Mesendoderm (in vitro differentiated cells): ENCODE measurements around the gene CBX5.

ENCODE experiments used
- DNase-seq: peaks from one replicate; pipeline ENCODE4 v3.0.0; 2013
- H2AK5ac ChIP-seq: 2 replicates; pipeline ENCODE4 v1.6.1; 2013; ENCODE audit warnings: low read length, inconsistent platforms
- H2BK120ac ChIP-seq: 2 replicates; pipeline ENCODE4 v1.6.1; 2013; ENCODE audit warnings: low read depth, mild to moderate bottlenecking, low read length, moderate library complexity, mixed read lengths
- H2BK15ac ChIP-seq: replicated peaks from 2 replicates; pipeline ENCODE4 v1.6.1; 2013; ENCODE audit warnings: low read depth, mild to moderate bottlenecking, moderate library complexity
- H2BK5ac ChIP-seq: 2 replicates; pipeline ENCODE4 v1.6.1; 2013; ENCODE audit warnings: low read length, inconsistent platforms
- H3K18ac ChIP-seq: 2 replicates; pipeline ENCODE4 v1.6.1; 2013; ENCODE audit warnings: mild to moderate bottlenecking, low read length, mixed read lengths
- H3K23ac ChIP-seq: one replicate; pipeline ENCODE4 v1.6.1; 2013; ENCODE audit warnings: low read length
- H3K27ac ChIP-seq: 2 replicates; pipeline ENCODE4 v1.5.1; 2013; ENCODE audit warnings: low read depth, mild to moderate bottlenecking, inconsistent platforms, low read length, moderate library complexity
- H3K27me3 ChIP-seq: 2 replicates; pipeline ENCODE4 v1.6.1; 2013; ENCODE audit warnings: low read length, control low read depth, mild to moderate bottlenecking, inconsistent platforms; ENCODE audit not compliant: insufficient read depth, poor library complexity
- H3K36me3 ChIP-seq: 2 replicates; pipeline ENCODE4 v1.6.1; 2013; ENCODE audit warnings: low read length, inconsistent platforms; ENCODE audit not compliant: control insufficient read depth, insufficient read depth
- H3K4ac ChIP-seq: one replicate; pipeline ENCODE4 v1.6.1; 2013; ENCODE audit warnings: low read depth, mild to moderate bottlenecking, low read length, moderate library complexity
- H3K4me1 ChIP-seq: 2 replicates; pipeline ENCODE4 v1.6.1; 2013; ENCODE audit warnings: low read depth, low read length, inconsistent platforms; ENCODE audit not compliant: control insufficient read depth
- H3K4me2 ChIP-seq: 2 replicates; pipeline ENCODE4 v1.6.1; 2013; ENCODE audit warnings: low read length
- H3K4me3 ChIP-seq: 2 replicates; pipeline ENCODE4 v1.5.1; 2013; ENCODE audit warnings: mild to moderate bottlenecking, low read length
- H3K56ac ChIP-seq: one replicate; pipeline ENCODE4 v1.6.1; 2013; ENCODE audit warnings: low read length
- H3K79me1 ChIP-seq: 2 replicates; pipeline ENCODE4 v1.6.1; 2013; ENCODE audit warnings: low read length, inconsistent platforms
- H3K79me2 ChIP-seq: 2 replicates; pipeline ENCODE4 v1.6.1; 2013; ENCODE audit warnings: mild to moderate bottlenecking, low read length; ENCODE audit not compliant: control insufficient read depth, insufficient read depth
- H3K9ac ChIP-seq: 2 replicates; pipeline ENCODE4 v1.6.1; 2013; ENCODE audit warnings: low read length, inconsistent platforms
- H4K5ac ChIP-seq: one replicate; pipeline ENCODE4 v1.6.1; 2013; ENCODE audit warnings: low read length
- H4K8ac ChIP-seq: one replicate; pipeline ENCODE4 v1.6.1; 2013; ENCODE audit warnings: low read depth, mild to moderate bottlenecking, control low read depth, low read length, moderate library complexity
- WGBS: extraction: QIAGEN DNeasy Blood & Tissue Kit; methylation state at CpG from one replicate; pipeline ENCODE4 v1.1.7; 2013; ENCODE audit warnings: low lambda C conversion rate, missing lambda C conversion rate; ENCODE audit not compliant: insufficient coverage; ENCODE audit errors: extremely low coverage; 5-methylcytosine and 5-hydroxymethylcytosine counted together

CBX5 gene

DNA sequence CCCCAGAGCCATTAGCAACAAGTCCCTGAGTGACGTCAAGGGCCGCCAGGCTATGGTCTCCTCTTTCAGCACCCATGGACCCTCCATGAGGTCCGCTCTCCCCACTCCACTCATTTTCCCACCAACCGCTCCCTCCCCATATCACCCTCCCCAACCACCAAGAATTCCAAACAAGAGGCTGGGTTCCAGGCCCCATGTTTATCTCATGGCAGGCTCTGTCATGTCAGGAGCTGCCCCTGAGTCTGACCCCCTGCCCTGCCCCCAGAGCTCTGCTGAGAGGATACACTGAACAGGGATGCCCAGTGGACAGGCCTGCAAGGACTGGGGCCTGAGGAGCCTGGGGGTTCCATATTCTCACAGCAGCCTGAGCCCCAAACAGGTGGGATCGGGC is 69.5 kb downstream of the CBX5 start:
- H3K36me3 ChIP-seq = no peaks in the 10 kb centered on the region
- H3K79me2 ChIP-seq = no peaks in the 10 kb centered on the region
- no peak overlapping the region for H2BK120ac ChIP-seq
- H3K4me3 ChIP-seq = no peak overlapping the region
- H3K18ac ChIP-seq = no peak overlapping the region
- no peak overlapping the region for H3K56ac ChIP-seq
- H3K27me3 ChIP-seq = peaks cover 3% of the 10 kb centered on the region
- H4K5ac ChIP-seq = no peak overlapping the region
- H3K4me2 ChIP-seq = no peak overlapping the region
- WGBS = no CpG with 5 or more reads among the region's 5 CpGs
- H2BK15ac ChIP-seq = no peak overlapping the region
- no peaks in the 10 kb centered on the region for H3K4me1 ChIP-seq
- H2AK5ac ChIP-seq = no peak overlapping the region
- no peak overlapping the region for H2BK5ac ChIP-seq
- DNase-seq = no peak
- H3K4ac ChIP-seq = no peak overlapping the region
- H3K9ac ChIP-seq = no peak overlapping the region
- no peak overlapping the region for H4K8ac ChIP-seq
- H3K79me1 ChIP-seq = no peaks in the 10 kb centered on the region
- no peak overlapping the region for H3K23ac ChIP-seq
- no peak overlapping the region for H3K27ac ChIP-seq

DNA sequence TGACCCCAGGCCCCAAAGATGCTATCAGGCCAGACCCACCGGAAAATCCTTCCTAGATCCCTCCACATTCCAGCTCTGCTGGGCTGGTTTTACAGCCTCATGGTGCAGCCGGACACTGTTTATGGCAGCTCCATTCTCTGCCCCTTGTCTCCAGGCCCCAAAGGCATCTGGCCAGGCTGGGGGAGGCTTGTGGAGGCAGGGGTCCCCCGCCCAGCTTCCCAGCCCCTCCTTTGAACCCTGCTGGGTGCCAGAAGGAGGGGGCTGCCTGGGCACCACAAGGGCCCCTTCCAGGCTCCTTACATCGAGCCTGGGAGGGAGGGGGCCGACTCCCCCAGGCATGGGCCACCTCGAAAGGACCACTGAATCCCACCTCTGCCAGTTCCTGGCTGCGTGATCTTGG is 71.3 kb downstream of the CBX5 start:
- Histone ChIP-seq H2BK120ac (no peak overlapping the region), H3K79me1 (no peaks in the 10 kb centered on the region), H3K4ac (no peak overlapping the region), H3K56ac (no peak overlapping the region), H3K79me2 (no peaks in the 10 kb centered on the region), H3K27me3 (peaks cover 3% of the 10 kb centered on the region), H3K27ac (no peak overlapping the region), H2BK15ac (no peak overlapping the region), H2BK5ac (no peak overlapping the region), H3K9ac (no peak overlapping the region), H4K8ac (no peak overlapping the region), H4K5ac (no peak overlapping the region), H3K4me1 (no peaks in the 10 kb centered on the region), H3K4me3 (no peak overlapping the region), H2AK5ac (no peak overlapping the region), H3K18ac (no peak overlapping the region), H3K36me3 (no peaks in the 10 kb centered on the region), H3K4me2 (no peak overlapping the region), H3K23ac (no peak overlapping the region)
- no CpG with 5 or more reads among the region's 7 CpGs for WGBS
- DNase-seq = no peak

DNA sequence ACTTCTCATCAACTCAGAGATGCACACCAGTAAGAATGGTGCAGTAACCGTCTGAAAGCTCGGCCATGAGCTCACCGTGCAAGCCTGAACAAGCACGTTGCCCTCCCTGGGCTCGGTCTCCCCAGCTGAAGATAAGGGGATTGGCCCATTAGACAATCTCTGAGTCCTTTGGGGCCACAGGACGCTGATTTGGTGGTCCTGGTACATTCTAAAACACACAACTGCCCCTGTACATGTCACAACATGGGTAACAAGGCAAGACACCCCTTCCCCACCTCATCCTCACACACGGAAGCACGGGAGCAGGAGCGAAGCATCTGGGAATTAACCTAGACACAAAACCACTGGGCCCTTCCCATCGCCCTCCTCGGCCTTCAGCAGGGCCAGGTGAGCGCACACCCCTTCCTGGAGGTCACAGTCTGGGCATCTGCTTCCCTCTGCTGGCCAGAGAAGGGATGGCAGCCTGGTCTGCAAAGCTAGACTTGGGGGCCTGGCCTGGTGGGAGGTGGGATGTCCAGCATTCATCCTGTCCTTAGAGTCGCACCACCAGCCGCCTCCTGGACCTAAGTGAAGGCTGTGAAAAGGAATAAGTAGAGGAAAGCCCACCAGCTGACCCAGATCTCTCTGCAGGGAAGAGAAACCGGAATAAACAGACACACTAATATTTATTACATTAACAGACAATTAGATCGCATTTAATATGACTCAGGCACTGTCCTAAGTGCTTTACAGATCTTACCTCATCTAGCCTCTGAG is 72.2 kb downstream of the CBX5 start:
- no peak overlapping the region for H3K9ac ChIP-seq
- no peak overlapping the region for H4K5ac ChIP-seq
- no peak overlapping the region for H3K18ac ChIP-seq
- no peak overlapping the region for H3K4ac ChIP-seq
- H3K27me3 ChIP-seq = peaks cover 3% of the 10 kb centered on the region
- H3K4me3 ChIP-seq = no peak overlapping the region
- H2BK120ac ChIP-seq = no peak overlapping the region
- no peak overlapping the region for H2BK5ac ChIP-seq
- no peak overlapping the region for H3K4me2 ChIP-seq
- H3K23ac ChIP-seq = no peak overlapping the region
- H3K36me3 ChIP-seq = no peaks in the 10 kb centered on the region
- no CpG with 5 or more reads among the region's 16 CpGs for WGBS
- H3K27ac ChIP-seq = no peak overlapping the region
- DNase-seq = peak; percentile 89
- no peak overlapping the region for H2BK15ac ChIP-seq
- H3K79me1 ChIP-seq = no peaks in the 10 kb centered on the region
- H3K4me1 ChIP-seq = no peaks in the 10 kb centered on the region
- no peak overlapping the region for H3K56ac ChIP-seq
- no peak overlapping the region for H2AK5ac ChIP-seq
- H3K79me2 ChIP-seq = no peaks in the 10 kb centered on the region
- no peak overlapping the region for H4K8ac ChIP-seq

DNA sequence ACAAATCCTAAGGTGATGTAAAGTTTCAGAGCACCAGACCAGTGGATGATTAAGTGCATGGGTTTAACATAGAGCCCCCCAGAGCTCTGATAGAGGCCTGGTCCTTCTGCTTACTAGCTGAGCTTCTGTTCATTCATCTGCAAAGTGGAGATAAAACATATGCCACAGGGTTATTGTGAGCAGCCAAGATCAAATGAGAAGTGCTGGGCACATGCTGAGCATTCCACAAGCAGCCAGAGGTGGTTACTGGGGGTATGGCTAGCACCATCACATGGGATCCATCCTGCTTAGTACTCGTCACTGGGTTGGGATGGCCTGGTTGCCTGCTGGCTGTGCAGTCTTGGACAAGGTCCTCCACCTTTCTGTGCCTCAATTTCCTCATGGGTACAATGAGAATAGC is 73.1 kb downstream of the CBX5 start:
- Histone ChIP-seq H3K79me2 (no peaks in the 10 kb centered on the region), H3K27me3 (peaks cover 3% of the 10 kb centered on the region), H3K18ac (no peak overlapping the region), H3K4me3 (no peak overlapping the region), H4K8ac (no peak overlapping the region), H3K4me1 (no peaks in the 10 kb centered on the region), H2BK5ac (no peak overlapping the region), H3K4me2 (no peak overlapping the region), H3K23ac (no peak overlapping the region), H3K79me1 (no peaks in the 10 kb centered on the region), H2BK15ac (no peak overlapping the region), H4K5ac (no peak overlapping the region), H3K4ac (no peak overlapping the region), H3K36me3 (no peaks in the 10 kb centered on the region), H3K27ac (no peak overlapping the region), H2BK120ac (no peak overlapping the region), H3K9ac (no peak overlapping the region), H3K56ac (no peak overlapping the region), H2AK5ac (no peak overlapping the region)
- DNase-seq = no peak
- WGBS = no CpG with 5 or more reads among the region's 1 CpG

DNA sequence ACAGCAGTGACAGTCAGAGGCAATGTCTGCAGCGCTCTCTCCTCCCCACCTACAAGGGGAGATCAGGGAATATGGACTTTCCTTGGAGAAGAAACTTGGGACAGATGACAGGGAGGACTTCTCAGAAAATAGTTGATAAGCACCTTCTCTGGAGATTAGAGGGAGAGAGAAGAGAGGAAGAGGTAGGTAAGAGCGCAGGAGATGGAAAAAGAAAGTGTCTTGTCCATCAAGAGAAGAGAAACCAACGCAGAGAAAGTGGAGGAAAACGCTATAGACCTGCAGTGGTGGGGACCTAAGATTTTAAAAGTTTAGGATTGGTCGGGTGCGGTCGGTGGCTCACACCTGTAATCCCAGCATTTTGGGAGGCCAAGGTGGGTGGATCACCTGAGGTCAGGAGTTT is 75.6 kb downstream of the CBX5 start:
- H2BK5ac ChIP-seq = no peak overlapping the region

More for the DNA sequence above, 75.6 kb downstream of the CBX5 start:
- no peaks in the 10 kb centered on the region for H3K36me3 ChIP-seq
- H3K79me1 ChIP-seq = no peaks in the 10 kb centered on the region
- H2AK5ac ChIP-seq = no peak overlapping the region
- H4K8ac ChIP-seq = no peak overlapping the region
- H3K23ac ChIP-seq = no peak overlapping the region
- no peak overlapping the region for H3K27ac ChIP-seq
- H3K9ac ChIP-seq = no peak overlapping the region
- no CpG with 5 or more reads among the region's 7 CpGs for WGBS
- H3K4me1 ChIP-seq = no peaks in the 10 kb centered on the region
- no peak for DNase-seq
- no peak overlapping the region for H2BK120ac ChIP-seq
- H3K56ac ChIP-seq = no peak overlapping the region
- H3K27me3 ChIP-seq = peaks cover 5% of the 10 kb centered on the region
- H3K4me3 ChIP-seq = no peak overlapping the region
- H3K18ac ChIP-seq = no peak overlapping the region
- no peaks in the 10 kb centered on the region for H3K79me2 ChIP-seq
- no peak overlapping the region for H3K4ac ChIP-seq
- no peak overlapping the region for H4K5ac ChIP-seq
- no peak overlapping the region for H3K4me2 ChIP-seq
- H2BK15ac ChIP-seq = no peak overlapping the region
